NOMO-1 (cell line): ENCODE results near the gene EPYC.
A peak's percentile ranks its signal among the peaks of the same experiment; 100 is the strongest.

Experiments used
- DNase-seq, 2 experiments: peaks; one replicate each; lab custom pipeline; 2025; ENCODE audit not compliant: unreplicated experiment in 2 of 2; lab: John Stamatoyannopoulos, UW

The EPYC gene, protein sequence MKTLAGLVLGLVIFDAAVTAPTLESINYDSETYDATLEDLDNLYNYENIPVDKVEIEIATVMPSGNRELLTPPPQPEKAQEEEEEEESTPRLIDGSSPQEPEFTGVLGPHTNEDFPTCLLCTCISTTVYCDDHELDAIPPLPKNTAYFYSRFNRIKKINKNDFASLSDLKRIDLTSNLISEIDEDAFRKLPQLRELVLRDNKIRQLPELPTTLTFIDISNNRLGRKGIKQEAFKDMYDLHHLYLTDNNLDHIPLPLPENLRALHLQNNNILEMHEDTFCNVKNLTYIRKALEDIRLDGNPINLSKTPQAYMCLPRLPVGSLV

DNA sequence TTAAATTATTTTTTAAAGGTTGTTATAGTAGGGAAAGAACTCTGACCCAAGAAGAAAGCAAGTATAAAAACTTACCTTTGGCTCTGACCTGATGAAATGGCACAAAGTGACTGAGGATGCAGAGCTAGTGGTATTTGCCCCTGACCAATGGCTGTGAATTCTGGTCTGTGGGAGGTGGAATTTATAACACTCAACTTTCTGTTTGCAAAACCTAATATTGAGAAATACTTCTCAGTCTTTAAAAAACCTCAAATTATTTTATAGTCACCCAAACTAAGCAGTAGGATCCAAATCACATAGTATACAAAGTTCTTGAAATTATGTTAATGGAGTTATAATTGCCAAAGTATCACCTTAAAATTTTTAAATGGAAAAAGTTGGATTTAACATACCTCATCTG lies at the start of gene EPYC:
EPYC (minus strand) TSS at position 101 of the 400 bp plus-strand sequence. CDS start 2,407 bp downstream, outside the sequence.
- DNase-seq, result no peak

DNA sequence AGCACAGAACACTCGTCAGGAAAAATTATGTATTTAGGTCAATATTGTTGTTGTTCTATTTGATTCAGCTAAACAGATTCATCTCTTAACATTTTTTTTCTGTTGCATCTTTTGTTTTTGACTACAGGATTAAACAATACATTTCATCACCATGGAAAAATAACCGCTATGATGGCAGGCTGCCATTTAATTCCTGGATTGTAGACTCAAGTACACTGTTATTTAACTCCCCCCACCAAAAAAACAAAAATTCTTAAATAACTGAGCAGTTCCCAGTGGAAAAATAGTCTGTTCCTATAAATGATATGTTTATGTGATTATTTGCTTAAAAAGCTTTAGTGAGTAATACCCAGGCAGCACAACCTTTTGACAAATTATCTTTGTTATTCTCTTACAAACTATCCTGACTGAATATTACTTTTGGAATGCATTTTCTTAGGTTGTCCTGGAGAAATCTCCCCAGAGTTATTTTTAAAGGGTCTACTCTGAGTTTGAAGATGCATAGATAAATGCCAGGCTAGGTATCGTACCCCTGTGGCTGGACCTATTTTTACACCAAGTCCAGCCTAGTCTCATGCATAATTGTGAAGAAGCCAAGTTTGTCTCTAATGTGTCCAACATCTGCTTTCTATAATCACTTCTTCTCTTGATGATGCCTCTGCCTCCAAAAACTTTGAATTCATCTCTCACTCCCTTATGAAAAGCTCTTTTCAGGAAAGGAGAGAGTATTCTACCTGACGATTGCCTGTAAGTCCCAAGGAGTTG lies 49.4 kb upstream of the EPYC start:
- DNase-seq, result no peak

DNA sequence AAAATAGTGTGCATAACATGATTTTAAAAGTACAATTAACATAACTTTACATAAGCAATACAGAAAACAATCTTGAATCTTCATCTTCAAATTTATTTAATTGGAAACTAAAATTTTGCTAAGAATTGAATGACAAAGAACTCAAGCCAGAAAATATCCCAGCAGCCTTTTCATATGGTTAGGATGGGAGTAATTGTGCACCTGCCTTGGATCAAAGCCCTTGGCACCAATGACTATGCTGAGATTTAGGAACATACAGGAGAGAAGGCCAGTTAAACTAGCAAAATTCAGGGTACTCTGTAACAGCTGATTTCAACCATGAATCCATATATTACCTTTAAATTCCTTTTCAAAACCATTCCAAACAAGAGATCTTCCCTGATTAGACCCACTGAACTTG lies 47.3 kb upstream of the EPYC start:
- DNase-seq, result no peak

DNA sequence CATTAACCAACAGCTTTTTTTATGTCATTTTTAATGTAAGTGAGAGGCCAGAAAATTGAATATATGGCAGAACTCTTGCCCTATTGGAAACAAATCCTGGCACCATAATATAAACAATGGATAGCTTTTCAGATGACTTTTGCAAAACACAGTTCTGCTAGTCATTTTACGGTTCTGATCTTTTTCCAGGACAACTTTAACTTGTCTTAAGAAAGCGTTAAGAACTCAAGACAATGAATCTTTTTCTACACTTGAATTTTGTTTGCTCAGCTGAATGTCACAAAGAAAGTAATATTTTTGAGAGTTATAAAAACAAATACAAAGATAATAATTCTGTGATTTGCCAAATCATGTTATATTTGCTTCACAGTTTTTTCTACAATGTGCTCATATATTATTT lies 39.8 kb upstream of the EPYC start:
- no peak for DNase-seq

DNA sequence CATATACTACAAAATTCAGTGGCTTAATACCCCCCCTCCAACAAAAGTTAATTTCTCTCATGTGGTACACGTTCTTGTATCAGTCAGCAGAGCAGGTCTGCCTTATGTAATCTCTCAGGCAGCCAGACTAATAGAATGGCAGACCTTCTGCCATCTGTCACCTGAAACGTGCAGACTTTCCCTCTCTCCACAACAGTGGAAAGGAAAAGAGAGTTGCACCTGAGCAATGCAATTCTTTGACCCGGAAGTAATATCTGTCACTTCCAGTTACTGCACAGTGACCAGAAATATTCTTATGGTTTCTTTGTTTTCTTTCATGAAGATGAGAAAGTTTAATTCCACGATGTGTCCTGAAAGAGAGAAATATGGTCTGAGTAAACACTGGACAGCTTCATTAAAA lies 38.6 kb upstream of the EPYC start:
- DNase-seq, result no peak

GRCh38 chr12:91040096-91040755 lies 35.5 kb upstream of the EPYC start:
- no peak for DNase-seq

- no peak for DNase-seq
Observed at GRCh38 chr12:91037276-91037675, 32.5 kb upstream of the EPYC start.

GRCh38 chr12:91033251-91033650 lies 28.5 kb upstream of the EPYC start:
- peak in 1 of 2 experiments; percentile 11 for DNase-seq

DNA sequence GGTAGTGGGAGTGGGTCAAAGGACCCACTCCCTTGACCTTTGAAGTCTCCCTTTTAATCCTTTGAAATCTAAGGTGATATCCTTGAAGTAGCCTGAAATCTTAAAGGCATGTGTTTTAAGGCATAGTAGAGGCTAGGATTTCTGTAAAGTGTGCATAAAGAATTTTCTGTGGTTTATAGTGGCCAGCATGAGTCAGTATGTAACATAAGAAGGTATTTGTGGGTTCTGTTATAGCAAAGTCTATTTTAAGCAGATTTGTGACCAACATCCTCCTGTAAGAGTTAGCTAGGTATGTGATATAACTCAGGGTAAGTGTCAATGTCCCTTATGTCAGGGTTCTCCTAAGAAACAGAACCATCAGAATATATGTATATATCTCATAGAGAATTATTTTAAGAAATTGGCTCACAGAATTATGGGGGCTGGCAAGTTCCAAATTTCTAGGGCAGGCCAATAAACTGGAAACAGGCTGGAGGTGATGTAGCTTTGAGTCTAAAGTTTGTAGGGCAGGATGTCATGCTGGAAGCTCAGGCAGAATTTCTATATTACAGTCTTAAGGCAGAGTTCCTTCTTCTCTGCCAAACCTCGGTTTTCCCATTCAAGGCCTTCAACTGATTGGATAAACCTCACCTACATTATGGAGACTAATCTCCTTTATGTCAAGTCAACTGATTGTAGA lies 18.7 kb upstream of the EPYC start:
- no peak for DNase-seq

GRCh38 chr12:91021076-91021475 lies 16.3 kb upstream of the EPYC start:
- peak in 1 of 2 experiments; percentile 22 for DNase-seq

- no peak for DNase-seq
Observed at GRCh38 chr12:91019455-91019854, 14.7 kb upstream of the EPYC start.

DNA sequence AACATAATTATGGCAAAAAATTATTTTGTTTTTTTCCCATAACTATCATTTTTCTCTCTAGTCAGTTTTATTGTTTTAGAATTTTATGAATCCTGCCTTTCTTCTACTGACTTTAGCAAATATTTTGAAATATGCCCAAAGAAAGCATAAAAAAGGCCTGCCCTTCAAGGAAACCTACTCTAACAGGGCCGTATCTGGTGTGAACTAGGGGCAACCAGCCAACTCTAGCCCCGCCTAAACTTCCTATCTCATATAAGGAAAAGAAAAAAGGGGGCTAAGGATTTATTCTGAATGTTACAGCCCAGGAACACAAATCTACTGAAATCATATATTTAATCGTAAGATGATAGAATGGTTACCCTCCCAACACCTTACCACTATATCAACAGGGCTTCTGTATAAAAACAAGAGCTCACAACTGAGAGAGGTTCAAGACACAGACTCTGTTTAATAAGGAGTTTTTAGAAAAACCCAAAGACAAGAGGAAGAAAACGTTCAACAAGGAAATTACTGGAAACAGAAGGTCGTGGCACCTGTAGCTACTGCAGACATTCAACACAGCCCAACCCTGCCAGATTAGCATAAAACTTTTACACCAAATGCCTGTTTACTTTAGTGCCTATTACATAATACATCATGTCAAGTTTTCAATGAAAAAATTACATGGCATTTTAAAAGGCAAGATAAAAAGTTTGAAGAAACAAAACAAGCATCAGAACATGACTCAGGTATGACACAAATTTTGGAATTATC lies 12.9 kb upstream of the EPYC start:
- no peak for DNase-seq

DNA sequence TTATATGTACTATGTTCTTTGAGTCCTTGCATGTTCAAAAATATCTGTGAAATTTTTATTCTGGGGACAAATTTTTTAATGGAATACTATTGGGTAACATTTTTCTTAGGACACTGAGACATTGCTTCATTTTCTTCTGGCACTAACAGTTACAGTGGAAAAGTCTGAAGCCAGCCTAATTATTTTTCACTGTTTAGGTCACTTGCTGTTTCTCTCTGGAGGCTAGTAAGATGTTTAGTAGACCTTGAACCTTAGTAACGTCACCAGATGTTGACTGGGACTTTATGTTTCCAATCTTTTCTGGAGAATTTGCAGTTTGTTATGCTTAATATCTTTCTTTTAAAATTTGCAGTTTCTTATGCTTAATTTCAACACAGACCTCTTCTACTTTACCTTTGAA lies 12.3 kb upstream of the EPYC start:
- no peak for DNase-seq

- DNase-seq, result no peak
Observed at GRCh38 chr12:91009319-91009950, 4.7 kb upstream of the EPYC start.

GRCh38 chr12:91007531-91008290 lies 2.9 kb upstream of the EPYC start:
- no peak for DNase-seq

DNA sequence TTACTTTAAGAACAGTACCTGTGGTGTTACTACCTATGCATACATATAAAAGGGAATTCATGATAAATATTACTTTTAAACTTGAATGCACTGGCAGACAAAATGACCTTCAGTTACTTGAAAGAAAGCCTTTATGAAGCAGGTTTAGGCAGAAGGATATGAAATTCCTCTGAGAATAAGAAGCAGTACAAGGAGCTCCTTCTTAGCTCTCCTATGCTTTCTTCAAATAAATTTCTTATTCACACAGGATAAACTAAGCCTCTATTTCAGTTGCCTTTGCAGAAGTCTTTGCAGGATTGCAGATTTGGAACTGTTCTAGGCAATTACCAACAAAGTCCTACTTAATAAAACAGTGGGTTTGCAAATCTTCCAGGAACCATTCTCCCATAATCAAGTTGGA lies 1.0 kb downstream of the EPYC start:
- no peak for DNase-seq

- DNase-seq, result no peak
Observed at GRCh38 chr12:91001306-91001705, 3.5 kb downstream of the EPYC start.

DNA sequence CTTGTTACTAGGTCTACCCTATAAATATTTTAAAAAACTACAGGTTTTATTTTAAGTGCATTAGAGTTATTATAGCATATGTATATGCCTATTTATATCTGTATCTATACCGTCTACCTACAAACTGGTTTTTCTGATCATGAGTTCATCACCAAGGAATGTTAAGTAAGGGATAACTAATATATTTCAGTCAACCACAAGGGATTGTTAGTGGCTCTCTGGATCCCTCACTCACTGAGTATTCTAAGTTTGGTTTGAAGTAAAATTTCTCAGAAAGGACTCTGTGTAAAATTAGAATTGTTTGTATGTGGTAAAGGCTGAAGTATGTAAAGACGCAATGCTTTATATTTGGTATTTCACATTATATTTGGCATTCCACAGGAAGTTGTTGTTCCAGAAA lies 4.8 kb downstream of the EPYC start:
- DNase-seq, result no peak

DNA sequence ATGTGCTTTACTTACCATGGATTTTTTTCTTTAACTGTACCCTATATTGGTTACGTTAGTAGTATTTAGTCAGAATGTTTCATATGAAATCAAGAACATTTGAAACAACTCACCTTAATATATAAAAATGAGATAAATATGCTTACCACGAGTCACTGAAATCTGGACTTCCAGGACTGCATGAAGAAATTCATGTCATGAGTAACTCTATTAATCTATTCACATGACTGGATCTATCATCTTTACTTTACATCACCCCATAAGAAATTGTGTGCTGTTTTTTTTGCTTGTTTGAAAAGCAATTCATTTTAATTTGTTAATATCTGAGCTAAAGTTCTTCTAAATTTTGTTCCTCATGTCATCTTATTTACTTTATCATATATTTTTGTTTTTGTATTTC lies 5.2 kb downstream of the EPYC start:
- DNase-seq, result no peak
